Osteocyte (in vitro differentiated cells): ENCODE measurements around the gene LRRC56. TPM values are rescaled to one million over a fixed set of nuclear protein-coding genes. Genes with fewer than 3 reads are reported as not detected.
A peak's percentile ranks its signal among the peaks of the same experiment; 100 is the strongest.

Experiments used
- DNase-seq: peaks from one replicate; pipeline ENCODE4 v3.0.0; 2021; ENCODE audit warnings: mixed read lengths; ENCODE audit not compliant: unreplicated experiment; ENCODE audit errors: extremely low spot score
- H3K27ac Mint-ChIP-seq: one replicate; pipeline ENCODE4 v1.8.0; 2021; ENCODE audit warnings: mild to moderate bottlenecking, mixed read lengths; ENCODE audit not compliant: unreplicated experiment
- H3K27me3 Mint-ChIP-seq: one replicate; pipeline ENCODE4 v1.8.0; 2021; ENCODE audit warnings: mixed read lengths; ENCODE audit not compliant: unreplicated experiment
- H3K36me3 Mint-ChIP-seq: one replicate; pipeline ENCODE4 v1.8.0; 2021; ENCODE audit warnings: mixed read lengths; ENCODE audit not compliant: unreplicated experiment
- H3K4me1 Mint-ChIP-seq: one replicate; pipeline ENCODE4 v1.8.0; 2021; ENCODE audit warnings: mixed read lengths; ENCODE audit not compliant: unreplicated experiment
- H3K4me3 Mint-ChIP-seq: one replicate; pipeline ENCODE4 v1.8.0; 2021; ENCODE audit warnings: mild to moderate bottlenecking, moderate library complexity, mixed read lengths; ENCODE audit not compliant: unreplicated experiment
- H3K9me3 Mint-ChIP-seq: one replicate; pipeline ENCODE4 v1.8.0; 2021; ENCODE audit warnings: mixed read lengths; ENCODE audit not compliant: unreplicated experiment
- total RNA-seq: library from RNA; stranded (reverse); gene quantifications from 2 replicates; pipeline ENCODE4 v1.2.1, GENCODE V29; 2021
- TF ChIP-seq, protein P1 (sequence below): fragments of 200-600 bp; sonication (generic); IDR thresholded peaks from 2 replicates; pipeline ENCODE4 v1.5.0; 2021; ENCODE audit warnings: antibody characterized with exemption, mild to moderate bottlenecking, moderate library complexity

LRRC56 gene
- total RNA-seq, 1 donor from 2014 or later = 3.7 TPM

DNA sequence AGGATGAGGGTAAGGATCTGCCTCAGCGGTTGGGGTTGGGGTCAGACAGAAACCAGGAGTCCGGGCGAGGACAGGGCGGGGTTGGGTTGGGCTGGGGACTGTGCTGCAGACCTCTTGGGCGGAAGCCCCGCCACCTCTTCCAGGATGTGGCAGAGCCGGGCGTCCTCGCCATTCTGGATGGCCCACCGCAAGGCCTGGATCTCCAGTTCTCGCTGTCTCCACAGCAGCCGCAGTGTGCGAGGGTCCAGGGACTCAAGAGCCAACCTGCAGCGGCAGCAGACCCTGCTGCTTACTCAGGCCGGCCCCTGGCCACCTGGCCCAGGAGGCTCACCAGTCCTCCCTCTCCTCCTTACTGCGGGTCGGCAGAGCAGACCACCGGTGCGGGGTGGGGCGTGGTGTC is 21.2 kb downstream of the LRRC56 start:
- no peaks in the 10 kb centered on the region for H3K9me3 Mint-ChIP-seq
- H3K36me3 Mint-ChIP-seq = peaks cover under 1% of the 10 kb centered on the region
- peaks cover 10% of the 10 kb centered on the region for H3K4me1 Mint-ChIP-seq
- no peak overlapping the region for H3K4me3 Mint-ChIP-seq
- no peak for DNase-seq
- no peak overlapping the region for H3K27ac Mint-ChIP-seq
- H3K27me3 Mint-ChIP-seq = peaks cover 12% of the 10 kb centered on the region
- TF ChIP-seq, protein P1, sequence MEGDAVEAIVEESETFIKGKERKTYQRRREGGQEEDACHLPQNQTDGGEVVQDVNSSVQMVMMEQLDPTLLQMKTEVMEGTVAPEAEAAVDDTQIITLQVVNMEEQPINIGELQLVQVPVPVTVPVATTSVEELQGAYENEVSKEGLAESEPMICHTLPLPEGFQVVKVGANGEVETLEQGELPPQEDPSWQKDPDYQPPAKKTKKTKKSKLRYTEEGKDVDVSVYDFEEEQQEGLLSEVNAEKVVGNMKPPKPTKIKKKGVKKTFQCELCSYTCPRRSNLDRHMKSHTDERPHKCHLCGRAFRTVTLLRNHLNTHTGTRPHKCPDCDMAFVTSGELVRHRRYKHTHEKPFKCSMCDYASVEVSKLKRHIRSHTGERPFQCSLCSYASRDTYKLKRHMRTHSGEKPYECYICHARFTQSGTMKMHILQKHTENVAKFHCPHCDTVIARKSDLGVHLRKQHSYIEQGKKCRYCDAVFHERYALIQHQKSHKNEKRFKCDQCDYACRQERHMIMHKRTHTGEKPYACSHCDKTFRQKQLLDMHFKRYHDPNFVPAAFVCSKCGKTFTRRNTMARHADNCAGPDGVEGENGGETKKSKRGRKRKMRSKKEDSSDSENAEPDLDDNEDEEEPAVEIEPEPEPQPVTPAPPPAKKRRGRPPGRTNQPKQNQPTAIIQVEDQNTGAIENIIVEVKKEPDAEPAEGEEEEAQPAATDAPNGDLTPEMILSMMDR = no peak

DNA sequence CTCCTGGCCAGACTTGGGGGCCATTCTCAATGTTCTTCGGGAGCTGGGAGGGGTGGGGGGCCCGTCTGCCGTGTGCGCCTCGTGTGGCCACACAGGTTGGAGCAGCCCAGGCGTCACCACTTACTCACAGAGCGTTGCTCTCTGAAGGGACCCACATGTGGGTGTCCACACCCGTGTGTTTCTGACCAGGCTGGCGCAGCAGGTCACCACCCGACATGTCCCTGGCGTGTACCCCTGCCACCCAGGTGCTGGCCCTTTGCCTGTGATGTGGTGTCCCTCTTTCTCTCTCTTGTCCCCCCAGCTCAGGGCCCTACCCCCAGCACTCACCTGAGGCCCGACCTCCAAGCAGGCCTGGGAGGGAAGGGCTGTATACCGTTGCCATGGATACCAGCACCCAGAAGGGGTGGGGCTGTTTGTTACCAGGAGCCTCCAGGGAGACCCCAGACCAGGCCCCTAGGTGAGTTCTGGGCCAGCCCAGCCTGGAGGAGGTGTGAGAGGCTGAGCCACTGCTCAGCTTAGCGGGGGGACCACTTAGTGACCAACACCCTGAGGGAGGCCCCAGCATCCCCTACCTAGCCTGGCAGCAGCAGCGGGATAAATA is 21.8 kb downstream of the LRRC56 start:
- no peak for DNase-seq
- Mint-ChIP-seq H3K4me3 (no peak overlapping the region), H3K36me3 (peaks cover 1% of the 10 kb centered on the region), H3K4me1 (peaks cover 13% of the 10 kb centered on the region), H3K27ac (no peak overlapping the region), H3K9me3 (no peaks in the 10 kb centered on the region), H3K27me3 (peaks cover 12% of the 10 kb centered on the region)
- TF ChIP-seq, protein P1 = no peak

DNA sequence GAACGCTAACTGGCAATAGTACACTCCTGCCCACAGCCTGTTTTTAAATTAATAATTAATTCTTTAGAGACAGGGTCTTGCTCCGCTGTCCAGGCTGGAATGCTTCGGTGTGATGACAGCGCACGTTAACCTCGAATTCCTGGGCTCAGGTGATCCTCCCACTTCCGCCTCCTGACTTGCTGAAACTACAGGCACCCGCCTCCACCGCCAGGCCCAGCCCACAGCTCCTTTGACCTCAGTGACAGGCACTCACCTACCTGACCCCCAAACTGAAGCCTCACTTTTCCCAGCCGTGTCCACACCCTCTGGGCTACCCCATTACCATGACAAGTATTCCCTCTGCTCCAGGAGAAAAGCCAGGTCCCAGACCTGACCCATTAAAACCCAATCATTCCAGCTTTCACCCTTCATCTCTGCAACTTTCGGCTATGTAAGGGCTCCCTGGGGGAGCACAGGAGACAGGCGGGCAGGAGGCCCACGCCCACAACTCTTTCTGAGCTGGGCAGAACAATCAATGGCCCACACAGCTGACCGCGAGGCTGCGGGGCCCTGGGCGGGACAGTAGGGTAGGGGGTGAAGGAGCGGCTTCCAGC is 22.5 kb downstream of the LRRC56 start:
- Mint-ChIP-seq H3K27me3 (peaks cover 12% of the 10 kb centered on the region), H3K36me3 (peaks cover 1% of the 10 kb centered on the region), H3K9me3 (no peaks in the 10 kb centered on the region), H3K4me3 (peak overlapping the region; percentile 66), H3K27ac (no peak overlapping the region), H3K4me1 (peaks cover 13% of the 10 kb centered on the region)
- no peak for DNase-seq
- TF ChIP-seq, protein P1 = no peak

DNA sequence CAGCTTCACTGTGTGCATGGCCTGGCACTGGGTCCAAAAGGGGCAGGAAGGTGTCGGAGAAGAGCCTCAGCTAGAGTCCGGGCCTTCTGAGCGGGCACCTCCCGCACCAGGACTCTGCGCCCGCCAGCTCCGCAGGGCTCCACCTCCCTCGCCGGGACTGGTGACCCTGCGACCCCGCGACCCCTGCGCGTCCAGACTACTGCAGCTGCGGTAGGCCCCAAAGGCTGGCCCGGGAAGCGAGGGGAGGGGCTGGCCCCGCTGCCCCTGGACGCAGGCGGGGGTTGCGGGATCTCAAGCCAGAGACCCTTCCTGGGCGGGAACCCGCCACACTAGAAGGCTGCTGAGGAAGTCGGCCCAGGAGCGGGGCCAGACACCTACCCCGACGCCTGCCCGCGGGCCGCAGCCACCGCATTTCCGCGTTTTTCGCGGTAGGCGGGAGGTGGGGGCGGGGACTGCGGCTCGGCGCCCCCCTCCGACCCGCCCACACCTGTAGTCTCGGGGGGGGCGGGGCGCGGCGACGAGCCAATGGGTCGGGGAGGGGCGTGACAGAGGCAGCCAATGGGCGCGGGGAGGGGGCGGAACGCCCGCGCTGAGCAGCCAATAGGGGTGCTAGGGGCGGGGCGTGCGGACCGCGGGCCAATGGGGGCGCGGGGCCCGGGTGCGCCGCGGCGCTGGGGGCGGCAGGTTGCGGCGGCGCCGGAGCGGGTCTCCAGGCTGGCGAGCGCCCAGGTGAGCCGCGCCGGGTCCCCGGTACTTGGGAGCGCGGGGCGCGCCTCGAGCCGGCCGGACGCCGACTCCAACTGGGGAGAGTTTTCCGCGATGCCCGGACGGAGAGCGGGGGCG is 23.2 kb downstream of the LRRC56 start, which contains the start of the genes LMNTD2 and RASSF7:
Gene LMNTD2, minus strand, starts transcription at position 434 of the 843 bp plus-strand sequence. Its CDS starts 22 bp downstream, at position 412.
Gene RASSF7, plus strand, starts transcription at position 666 of the 843 bp plus-strand sequence. CDS start 799 bp downstream, outside the sequence.
- peak within 1 kb of the TSS; percentile 78 for H3K4me3 Mint-ChIP-seq
- peak; percentile 97 for DNase-seq
- peaks cover 13% of the 10 kb centered on the region for H3K4me1 Mint-ChIP-seq
- no peak within 1 kb of the TSS for H3K27ac Mint-ChIP-seq
- peaks cover 12% of the 10 kb centered on the region for H3K27me3 Mint-ChIP-seq
- TF ChIP-seq, protein P1 = no peak
- H3K9me3 Mint-ChIP-seq = no peaks in the 10 kb centered on the region
- peaks cover 1% of the 10 kb centered on the region for H3K36me3 Mint-ChIP-seq
